Measurements from ENCODE around the gene TMC6. TPM values are rescaled to one million over a fixed set of nuclear protein-coding genes. Genes with fewer than 3 reads are reported as not detected.

TMC6 gene
- total RNA-seq (ENCODE audit: unreplicated experiment), result 292 TPM
- long read RNA-seq, full-length matches to known transcripts, result 28 of 83 reads
- long read RNA-seq, partial matches to known transcripts, result 14 of 83 reads
- long read RNA-seq, other reads (novel, unspliced or antisense), result 41 of 83 reads

GRCh38 chr17:78128551-78129350 is at the start of gene TMC6:
Gene TMC6 (minus strand): TSS chr17:78128755. CDS start chr17:78126832, 1,923 bp downstream.
- Mint-ChIP-seq H3K9me3 (ENCODE audit: unreplicated experiment) (no peaks in the 10 kb centered on the region), H3K27ac (ENCODE audit: unreplicated experiment) (peak within 1 kb of the TSS; percentile 68), H3K36me3 (ENCODE audit: low read depth, unreplicated experiment) (peaks cover 3% of the 10 kb centered on the region), H3K27me3 (ENCODE audit: unreplicated experiment) (peaks cover 1% of the 10 kb centered on the region), H3K4me1 (ENCODE audit: unreplicated experiment) (peaks cover 37% of the 10 kb centered on the region), H3K4me3 (ENCODE audit: unreplicated experiment) (peak within 1 kb of the TSS; percentile 95)
- DNase-seq (ENCODE audit: low spot score), result peak; percentile 63
- TF ChIP-seq CTCF (IDR thresholded peaks at IDR 0.05; ENCODE audit: unreplicated experiment), result no peak

DNA sequence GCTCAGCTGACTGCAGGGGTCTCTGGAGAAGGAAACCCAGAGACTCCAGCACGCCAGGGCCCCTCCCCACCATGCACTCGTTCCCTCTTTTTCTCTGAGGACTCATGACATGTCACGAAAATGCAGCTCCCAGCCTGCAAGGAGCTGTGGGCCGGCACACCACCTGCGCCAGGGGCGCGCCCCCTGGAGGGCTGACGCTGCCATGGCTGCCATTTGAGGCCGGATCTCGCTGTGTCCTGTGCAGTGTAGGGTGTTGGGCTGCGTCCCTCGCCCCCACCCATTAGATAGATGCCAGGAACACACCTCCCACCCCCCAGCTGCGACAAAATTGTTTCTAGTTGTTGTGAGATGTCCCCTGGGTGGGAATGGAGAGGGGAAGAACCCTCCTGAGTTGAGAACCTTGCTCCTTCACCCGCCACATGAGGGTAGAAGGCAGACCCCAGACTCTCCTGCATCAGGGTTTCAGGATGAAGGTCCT is 48.0 kb upstream of the TMC6 start:
- no peak overlapping the region for H3K27ac Mint-ChIP-seq (ENCODE audit: unreplicated experiment)
- peak; percentile 88 for TF ChIP-seq CTCF (IDR thresholded peaks at IDR 0.05; ENCODE audit: unreplicated experiment)
- peaks cover 20% of the 10 kb centered on the region for H3K36me3 Mint-ChIP-seq (ENCODE audit: low read depth, unreplicated experiment)
- no peak overlapping the region for H3K4me3 Mint-ChIP-seq (ENCODE audit: unreplicated experiment)
- peak; percentile 85 for DNase-seq (ENCODE audit: low spot score)
- peaks cover 7% of the 10 kb centered on the region for H3K4me1 Mint-ChIP-seq (ENCODE audit: unreplicated experiment)
- H3K27me3 Mint-ChIP-seq (ENCODE audit: unreplicated experiment), result peaks cover 6% of the 10 kb centered on the region
- no peaks in the 10 kb centered on the region for H3K9me3 Mint-ChIP-seq (ENCODE audit: unreplicated experiment)

DNA sequence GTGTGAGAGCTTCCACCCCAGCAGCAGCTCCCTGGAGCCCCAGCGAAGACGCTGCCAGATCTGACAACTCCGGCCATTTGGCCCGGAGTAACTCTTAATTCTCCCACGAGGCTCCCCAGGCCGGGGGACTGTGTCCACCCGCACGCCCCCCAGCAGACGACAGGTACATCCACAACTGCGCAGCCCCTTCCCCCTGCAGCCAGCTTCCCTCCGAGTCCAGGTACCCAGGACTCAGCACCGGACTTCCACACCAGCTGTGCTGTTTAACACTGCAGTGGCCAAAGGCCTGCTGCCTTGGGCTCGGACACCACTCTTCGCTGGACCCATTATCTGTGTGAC is 47.1 kb upstream of the TMC6 start:
- Mint-ChIP-seq H3K9me3 (ENCODE audit: unreplicated experiment) (no peaks in the 10 kb centered on the region), H3K27ac (ENCODE audit: unreplicated experiment) (no peak overlapping the region), H3K4me3 (ENCODE audit: unreplicated experiment) (no peak overlapping the region), H3K36me3 (ENCODE audit: low read depth, unreplicated experiment) (peaks cover 19% of the 10 kb centered on the region), H3K4me1 (ENCODE audit: unreplicated experiment) (peaks cover 10% of the 10 kb centered on the region), H3K27me3 (ENCODE audit: unreplicated experiment) (peaks cover 5% of the 10 kb centered on the region)
- TF ChIP-seq CTCF (IDR thresholded peaks at IDR 0.05; ENCODE audit: unreplicated experiment), result no peak
- DNase-seq (ENCODE audit: low spot score), result no peak

- Mint-ChIP-seq H3K4me1 (ENCODE audit: unreplicated experiment) (peaks cover 10% of the 10 kb centered on the region), H3K27ac (ENCODE audit: unreplicated experiment) (no peak overlapping the region), H3K9me3 (ENCODE audit: unreplicated experiment) (no peaks in the 10 kb centered on the region), H3K4me3 (ENCODE audit: unreplicated experiment) (no peak overlapping the region), H3K27me3 (ENCODE audit: unreplicated experiment) (peaks cover 5% of the 10 kb centered on the region), H3K36me3 (ENCODE audit: low read depth, unreplicated experiment) (peaks cover 15% of the 10 kb centered on the region)
- no peak for DNase-seq (ENCODE audit: low spot score)
- peak; percentile 17 for TF ChIP-seq CTCF (IDR thresholded peaks at IDR 0.05; ENCODE audit: unreplicated experiment)
Observed at GRCh38 chr17:78174870-78175642, 46.5 kb upstream of the TMC6 start.

All from endothelial cell (in vitro differentiated cells).